ENCODE measurements around the gene CA10. TPM values are rescaled to one million over a fixed set of nuclear protein-coding genes. Genes with fewer than 3 reads are reported as not detected.

CA10 gene
- total RNA-seq, 1 experiment from 2014 or later = not detected

DNA sequence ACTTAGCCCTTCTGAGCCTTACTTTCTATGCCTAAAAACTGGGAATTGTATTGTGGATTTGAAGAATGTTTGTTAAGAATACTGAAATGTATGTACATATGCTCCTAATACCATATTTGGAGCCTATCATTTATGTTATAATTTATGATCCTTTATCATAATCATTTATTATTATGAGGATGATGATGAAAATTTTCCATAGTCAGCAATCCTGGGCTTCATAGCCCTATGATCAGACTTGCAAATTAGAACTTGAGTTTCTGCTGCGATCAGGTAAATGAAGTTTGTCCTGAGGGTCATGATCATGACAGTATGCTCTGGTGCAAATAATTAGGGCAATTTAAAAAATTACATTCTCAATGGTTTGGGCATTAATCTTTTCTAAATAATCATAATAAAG is 147.4 kb downstream of the CA10 start:
- H2AFZ ChIP-seq = no peak overlapping the region
- H3K4me1 ChIP-seq (replicated peaks; ENCODE audit: insufficient read depth) = no peaks in the 10 kb centered on the region
- intact Hi-C loops (cut with micrococcal nuclease; ENCODE audit: unreplicated experiment) = no loop called here
- no peaks in the 10 kb centered on the region for H3K36me3 ChIP-seq (ENCODE audit: low read depth)
- H3K4me3 ChIP-seq = no peak overlapping the region
- no peaks in the 10 kb centered on the region for H3K79me2 ChIP-seq (ENCODE audit: low read depth)
- H3K4me2 ChIP-seq = no peak overlapping the region
- no peaks in the 10 kb centered on the region for H3F3A ChIP-seq (ENCODE audit: insufficient read depth, low read depth)
- no peaks in the 10 kb centered on the region for H3K27me3 ChIP-seq (ENCODE audit: insufficient read depth, low read depth)
- no peak overlapping the region for H3K27ac ChIP-seq
- CTCF ChIA-PET = no interaction called here
- H3K9me3 ChIP-seq (ENCODE audit: insufficient read depth, low read depth) = no peaks in the 10 kb centered on the region
- TF ChIP-seq EZH2 (IDR thresholded peaks at IDR 0.05; ENCODE audit: low read depth) = no peak
- TF ChIP-seq, protein P1, sequence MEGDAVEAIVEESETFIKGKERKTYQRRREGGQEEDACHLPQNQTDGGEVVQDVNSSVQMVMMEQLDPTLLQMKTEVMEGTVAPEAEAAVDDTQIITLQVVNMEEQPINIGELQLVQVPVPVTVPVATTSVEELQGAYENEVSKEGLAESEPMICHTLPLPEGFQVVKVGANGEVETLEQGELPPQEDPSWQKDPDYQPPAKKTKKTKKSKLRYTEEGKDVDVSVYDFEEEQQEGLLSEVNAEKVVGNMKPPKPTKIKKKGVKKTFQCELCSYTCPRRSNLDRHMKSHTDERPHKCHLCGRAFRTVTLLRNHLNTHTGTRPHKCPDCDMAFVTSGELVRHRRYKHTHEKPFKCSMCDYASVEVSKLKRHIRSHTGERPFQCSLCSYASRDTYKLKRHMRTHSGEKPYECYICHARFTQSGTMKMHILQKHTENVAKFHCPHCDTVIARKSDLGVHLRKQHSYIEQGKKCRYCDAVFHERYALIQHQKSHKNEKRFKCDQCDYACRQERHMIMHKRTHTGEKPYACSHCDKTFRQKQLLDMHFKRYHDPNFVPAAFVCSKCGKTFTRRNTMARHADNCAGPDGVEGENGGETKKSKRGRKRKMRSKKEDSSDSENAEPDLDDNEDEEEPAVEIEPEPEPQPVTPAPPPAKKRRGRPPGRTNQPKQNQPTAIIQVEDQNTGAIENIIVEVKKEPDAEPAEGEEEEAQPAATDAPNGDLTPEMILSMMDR (conservative IDR thresholded peaks at IDR 0.05) = no peak
- BruUV-seq (replicated peaks) = no TSS peak
- no peak for DNase-seq
- no peaks in the 10 kb centered on the region for H3K9me2 ChIP-seq (ENCODE audit: insufficient read depth)
- no peaks in the 10 kb centered on the region for H4K20me1 ChIP-seq (ENCODE audit: insufficient read depth)
- POLR2A ChIA-PET (ENCODE audit: unreplicated experiment) = no interaction called here

DNA sequence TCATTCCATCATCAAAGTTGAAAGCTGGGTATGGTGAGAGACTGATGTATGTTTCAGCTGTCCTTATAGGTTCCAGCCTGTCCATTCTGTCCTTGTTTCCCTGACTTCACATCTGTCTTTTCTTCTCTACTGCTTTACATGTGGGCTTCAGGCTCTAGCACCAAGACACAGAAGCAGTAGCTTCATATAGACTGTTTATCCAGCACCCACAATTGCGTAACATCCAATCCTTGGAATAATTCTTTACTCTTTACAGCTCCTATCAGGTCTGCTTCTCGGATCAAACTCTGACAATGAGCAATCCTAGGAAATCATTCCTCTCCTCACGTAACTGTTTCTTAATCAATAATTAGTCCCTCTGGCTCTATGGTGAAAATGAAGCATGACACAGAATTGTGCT is 158.9 kb downstream of the CA10 start:
- H3K9me3 ChIP-seq (ENCODE audit: insufficient read depth, low read depth) = no peaks in the 10 kb centered on the region
- 0 out of 2 replicates have a peak, but pooled peaks cover 3% of the 10 kb centered on the region for H3K9me2 ChIP-seq (ENCODE audit: insufficient read depth)
- TF ChIP-seq, protein P1 (conservative IDR thresholded peaks at IDR 0.05) = no peak
- TF ChIP-seq EZH2 (IDR thresholded peaks at IDR 0.05; ENCODE audit: low read depth) = no peak
- CTCF ChIA-PET = no interaction called here
- POLR2A ChIA-PET (ENCODE audit: unreplicated experiment) = no interaction called here
- no peak for DNase-seq
- H3F3A ChIP-seq (ENCODE audit: insufficient read depth, low read depth) = no peaks in the 10 kb centered on the region
- H3K4me3 ChIP-seq = no peak overlapping the region
- no peak overlapping the region for H3K27ac ChIP-seq
- intact Hi-C loops (cut with micrococcal nuclease; ENCODE audit: unreplicated experiment) = no loop called here
- H3K4me1 ChIP-seq (replicated peaks; ENCODE audit: insufficient read depth) = no peaks in the 10 kb centered on the region
- BruUV-seq (replicated peaks) = no TSS peak
- no peaks in the 10 kb centered on the region; the same call in 1 of the 2 replicates for H4K20me1 ChIP-seq (ENCODE audit: insufficient read depth)
- no peaks in the 10 kb centered on the region for H3K79me2 ChIP-seq (ENCODE audit: low read depth)
- no peaks in the 10 kb centered on the region for H3K27me3 ChIP-seq (ENCODE audit: insufficient read depth, low read depth)
- no peak overlapping the region for H2AFZ ChIP-seq
- no peak overlapping the region for H3K4me2 ChIP-seq
- H3K36me3 ChIP-seq (ENCODE audit: low read depth) = no peaks in the 10 kb centered on the region

DNA sequence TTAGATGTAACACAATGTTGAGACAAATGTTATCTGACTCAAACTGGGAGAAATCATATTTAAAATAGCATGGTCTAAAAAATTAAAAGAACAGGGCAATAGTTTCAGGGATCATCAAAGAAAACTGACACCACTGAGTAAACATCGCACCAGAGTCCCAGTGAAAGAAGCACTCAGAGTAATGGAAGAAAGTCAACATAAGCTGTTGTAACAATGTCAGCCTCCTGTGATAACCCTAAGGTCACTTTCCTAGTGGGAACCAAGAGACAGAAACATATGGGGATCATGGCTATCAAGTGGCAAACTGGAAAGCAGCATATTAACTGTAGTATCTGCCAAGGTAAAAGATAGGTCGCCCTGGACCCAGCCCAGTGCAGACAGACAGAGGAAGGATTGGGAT is 160.8 kb downstream of the CA10 start:
- no peaks in the 10 kb centered on the region for H3K79me2 ChIP-seq (ENCODE audit: low read depth)
- no peak overlapping the region for H3K27ac ChIP-seq
- H2AFZ ChIP-seq = no peak overlapping the region
- H3K27me3 ChIP-seq (ENCODE audit: insufficient read depth, low read depth) = no peaks in the 10 kb centered on the region
- DNase-seq = no peak
- no TSS peak for BruUV-seq (replicated peaks)
- H3K36me3 ChIP-seq (ENCODE audit: low read depth) = no peaks in the 10 kb centered on the region
- H3K4me3 ChIP-seq = no peak overlapping the region
- no peaks in the 10 kb centered on the region for H4K20me1 ChIP-seq (ENCODE audit: insufficient read depth)
- ChIA-PET POLR2A (ENCODE audit: unreplicated experiment) (no interaction called here), CTCF (no interaction called here)
- intact Hi-C loops (cut with micrococcal nuclease; ENCODE audit: unreplicated experiment) = no loop called here
- H3K4me2 ChIP-seq = no peak overlapping the region
- no peaks in the 10 kb centered on the region for H3K9me3 ChIP-seq (ENCODE audit: insufficient read depth, low read depth)
- H3F3A ChIP-seq (ENCODE audit: insufficient read depth, low read depth) = no peaks in the 10 kb centered on the region
- no peaks in the 10 kb centered on the region for H3K4me1 ChIP-seq (replicated peaks; ENCODE audit: insufficient read depth)
- 0 out of 2 replicates have a peak, but pooled peaks cover 3% of the 10 kb centered on the region for H3K9me2 ChIP-seq (ENCODE audit: insufficient read depth)
- TF ChIP-seq EZH2 (IDR thresholded peaks at IDR 0.05; ENCODE audit: low read depth) = no peak
- TF ChIP-seq, protein P1 (conservative IDR thresholded peaks at IDR 0.05) = no peak

Data from PC-9 (cell line).